SK-N-SH (cell line): ENCODE measurements around the gene CLEC12A. TPM values are rescaled to one million over a fixed set of nuclear protein-coding genes. Genes with fewer than 3 reads are reported as not detected.
A peak's percentile ranks its signal among the peaks of the same experiment; 100 is the strongest.

ENCODE experiments used
- CTCF ChIA-PET: fragments of 300-600, 350-600 bp; formaldehyde crosslinking; extraction: SDS; loops from one replicate; lab custom pipeline; 2021; lab: Yijun Ruan, JAX
- POLR2A ChIA-PET: fragments of 350-600 bp; sonication (Branson Sonifier 250); formaldehyde crosslinking; extraction: SDS; loops from one replicate; lab custom pipeline; 2020; ENCODE audit warnings: antibody characterized with exemption, inconsistent platforms; lab: Yijun Ruan, JAX
- DNase-seq: peaks from one replicate; pipeline ENCODE4 v3.0.0; 2012
- H2AFZ ChIP-seq: fragments of 200-600 bp; sonication (generic); 2 replicates; pipeline ENCODE4 v1.8.1; 2016; ENCODE audit warnings: antibody characterized with exemption, mild to moderate bottlenecking, low read depth
- H3F3A ChIP-seq: fragments of 200-600 bp; sonication (generic); replicated peaks from 2 replicates; pipeline ENCODE3; 2016; ENCODE audit warnings: antibody characterized with exemption, mild to moderate bottlenecking; ENCODE audit not compliant: insufficient read depth
- H3K27ac ChIP-seq, 2 experiments: fragments of 200-500 bp in 1 of 2; fragments of 200-600 bp in 1 of 2; sonication (Bioruptor generic) in 1 of 2; sonication (generic), shearing (Covaris generic) in 1 of 2; 2 replicates each; pipeline versions ENCODE4 v1.5.1 to v1.6.1; 2014 to 2016; ENCODE audit warnings: low read depth in 2 of 2, inconsistent platforms in 1 of 2, low read length in 1 of 2, mild to moderate bottlenecking in 1 of 2, mixed read lengths in 1 of 2
- H3K27me3 ChIP-seq: fragments of 200-600 bp; sonication (generic), shearing (Covaris generic); 2 replicates; pipeline ENCODE4 v1.6.1; 2016; ENCODE audit warnings: mixed run types; ENCODE audit not compliant: insufficient read depth
- H3K36me3 ChIP-seq, 2 experiments: fragments of 200-500 bp in 1 of 2; fragments of 200-600 bp in 1 of 2; sonication (Bioruptor generic) in 1 of 2; sonication (generic) in 1 of 2; replicated peaks in 1 of 2; 2 replicates each; pipeline versions ENCODE3 to v1.5.1; 2014 to 2016; ENCODE audit warnings: low read length in 1 of 2, mild to moderate bottlenecking in 1 of 2; ENCODE audit not compliant: insufficient read depth in 2 of 2, control insufficient read depth in 1 of 2
- H3K4me1 ChIP-seq, 2 experiments: fragments of 200-500 bp in 1 of 2; fragments of 200-600 bp in 1 of 2; sonication (Bioruptor generic) in 1 of 2; sonication (generic), shearing (Covaris generic) in 1 of 2; 2 replicates each; pipeline versions ENCODE4 v1.5.1 to v1.6.1; 2014 to 2016; ENCODE audit warnings: low read depth in 1 of 2, low read length in 1 of 2, mixed run types in 1 of 2; ENCODE audit not compliant: insufficient read depth in 2 of 2, control insufficient read depth in 1 of 2
- H3K4me2 ChIP-seq: fragments of 200-600 bp; sonication (generic), shearing (Covaris generic); 2 replicates; pipeline ENCODE4 v1.6.1; 2017; ENCODE audit warnings: mixed run types
- H3K4me3 ChIP-seq, 2 experiments: fragments of 200-500 bp in 1 of 2; fragments of 200-600 bp in 1 of 2; sonication (Bioruptor generic) in 1 of 2; sonication (generic), shearing (Covaris generic) in 1 of 2; 2 replicates each; pipeline versions ENCODE4 v1.5.1 to v1.8.1; 2014 to 2016; ENCODE audit warnings: low read depth in 2 of 2, inconsistent platforms in 1 of 2, low read length in 1 of 2, mild to moderate bottlenecking in 1 of 2, mixed read lengths in 1 of 2, moderate library complexity in 1 of 2
- H3K79me2 ChIP-seq: fragments of 200-600 bp; sonication (generic); 2 replicates; pipeline ENCODE4 v1.8.1; 2017; ENCODE audit warnings: mild to moderate bottlenecking; ENCODE audit not compliant: insufficient read depth
- H3K9ac ChIP-seq: fragments of 200-600 bp; sonication (generic); 2 replicates; pipeline ENCODE4 v1.6.1; 2017; ENCODE audit warnings: mixed run types
- H3K9me2 ChIP-seq: fragments of 200-600 bp; sonication (generic); 2 replicates; pipeline ENCODE4 v1.6.1; 2017; ENCODE audit warnings: mixed run types
- H3K9me3 ChIP-seq: fragments of 200-600 bp; sonication (generic); 2 replicates; pipeline ENCODE4 v1.6.1; 2017; ENCODE audit warnings: mixed run types, mild to moderate bottlenecking, moderate library complexity
- H4K20me1 ChIP-seq: fragments of 200-600 bp; sonication (generic); 2 replicates; pipeline ENCODE4 v1.6.1; 2017; ENCODE audit warnings: mild to moderate bottlenecking, mixed run types; ENCODE audit not compliant: insufficient read depth
- EP300 ChIP-seq, 2 experiments: IDR thresholded peaks; 2 replicates each; pipeline versions ENCODE4 v1.4.0 to v1.6.1; 2012; ENCODE audit warnings: borderline replicate concordance in 1 of 2, low read depth in 1 of 2, low read length in 1 of 2
- EZH2phosphoT487 ChIP-seq: fragments of 200-600 bp; sonication (generic); IDR thresholded peaks from 2 replicates; pipeline ENCODE4 v1.6.1; 2017; ENCODE audit warnings: low read depth, mixed run types, mild to moderate bottlenecking, antibody characterized with exemption, moderate library complexity, borderline replicate concordance
- FOSL2 ChIP-seq: IDR thresholded peaks from 2 replicates; pipeline ENCODE4 v1.4.0; 2012; ENCODE audit warnings: low read depth, mild to moderate bottlenecking, moderate library complexity, borderline replicate concordance
- FOXJ3 ChIP-seq: sonication (generic); formaldehyde crosslinking; IDR thresholded peaks from 2 replicates; pipeline ENCODE4 v1.5.1; 2020; ENCODE audit warnings: mild to moderate bottlenecking, missing genetic modification reagents
- FOXM1 ChIP-seq: IDR thresholded peaks from 2 replicates; pipeline ENCODE4 v1.4.0; 2012; ENCODE audit warnings: low read depth, mild to moderate bottlenecking
- GABPA ChIP-seq: IDR thresholded peaks from 2 replicates; pipeline ENCODE4 v1.4.0; 2012; ENCODE audit warnings: low read depth, mild to moderate bottlenecking
- MEF2A ChIP-seq: IDR thresholded peaks from 2 replicates; pipeline ENCODE4 v1.4.0; 2012; ENCODE audit warnings: low read depth, borderline replicate concordance
- NFIC ChIP-seq: IDR thresholded peaks from 2 replicates; pipeline ENCODE4 v1.4.0; 2012; ENCODE audit warnings: borderline replicate concordance
- POLR2AphosphoS5 ChIP-seq: IDR thresholded peaks from 2 replicates; pipeline ENCODE4 v1.6.1; 2012; ENCODE audit warnings: low read depth, low read length
- RAD21 ChIP-seq: IDR thresholded peaks from 2 replicates; pipeline ENCODE4 v1.6.1; 2012; ENCODE audit warnings: mild to moderate bottlenecking, low read length
- RCOR1 ChIP-seq: fragments of 150-350 bp; IDR thresholded peaks from 2 replicates; pipeline ENCODE4 v1.6.1; 2017; ENCODE audit warnings: antibody characterized with exemption, low read length
- RFX5 ChIP-seq: IDR thresholded peaks from 2 replicates; pipeline ENCODE4 v1.6.1; 2012; ENCODE audit warnings: mild to moderate bottlenecking, improper control_type of control experiment, low read length
- RXRA ChIP-seq: IDR thresholded peaks from 2 replicates; pipeline ENCODE4 v1.4.0; 2012; ENCODE audit warnings: low read depth, mild to moderate bottlenecking, borderline replicate concordance
- SIN3A ChIP-seq: IDR thresholded peaks from 2 replicates; pipeline ENCODE4 v1.6.1; 2012; ENCODE audit warnings: low read depth, mild to moderate bottlenecking, low read length, moderate library complexity, borderline replicate concordance
- SMC3 ChIP-seq: IDR thresholded peaks from 2 replicates; pipeline ENCODE4 v1.6.1; 2012; ENCODE audit warnings: low read depth, low read length, improper control_type of control experiment
- TEAD4 ChIP-seq: IDR thresholded peaks from 2 replicates; pipeline ENCODE4 v1.4.0; 2012; ENCODE audit warnings: mild to moderate bottlenecking, borderline replicate concordance; ENCODE audit not compliant: insufficient read depth
- WGBS: methylation state at CpG from one replicate; pipeline ENCODE4 v1.1.6; 2017; ENCODE audit warnings: low lambda C conversion rate; 5-methylcytosine and 5-hydroxymethylcytosine counted together
- polyA plus RNA-seq, 3 experiments: library from polyadenylated mRNA; depleted of rRNA; stranded (reverse); fragments of >200 nt; gene quantifications; 2 replicates each; pipeline ENCODE4 v1.2.3, GENCODE V29; 2012

Gene CLEC12A
- polyA plus RNA-seq, 1 of the 3 experiments (the other 2 are of a cell fraction): not detected

DNA sequence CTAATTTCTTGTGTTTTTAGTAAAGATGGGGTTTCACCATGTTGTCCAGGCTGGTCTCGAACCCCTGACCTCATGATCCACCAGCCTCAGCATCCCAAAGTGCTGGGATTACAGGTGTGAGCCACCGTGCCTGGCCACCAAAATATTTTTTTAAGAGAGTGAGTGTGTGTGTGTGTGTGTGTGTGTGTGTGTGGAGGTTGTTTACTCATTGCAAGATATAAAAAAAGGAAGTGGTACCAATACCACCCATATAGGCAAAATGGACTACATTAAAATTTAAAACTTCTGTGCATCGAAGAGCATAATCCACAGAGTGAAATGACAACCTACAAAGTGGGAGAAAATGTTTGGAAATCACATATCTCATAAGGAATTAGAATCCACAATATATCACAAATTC lies 23.5 kb upstream of the CLEC12A start:
- CTCF ChIA-PET: no interaction called here
- no peaks in the 10 kb centered on the region for H4K20me1 ChIP-seq
- no peak overlapping the region for H3K27ac ChIP-seq
- no peak overlapping the region for H3K9ac ChIP-seq
- H3K4me2 ChIP-seq: no peak overlapping the region
- POLR2A ChIA-PET: no interaction called here
- no peak for TF ChIP-seq SIN3A
- no peak for TF ChIP-seq EZH2phosphoT487
- TF ChIP-seq POLR2AphosphoS5: no peak
- TF ChIP-seq FOSL2: no peak
- TF ChIP-seq RFX5: no peak
- no peak for TF ChIP-seq RCOR1
- no peaks in the 10 kb centered on the region for H3K36me3 ChIP-seq
- 3% methylated on average over 3 of the region's 3 CpGs for WGBS
- H3F3A ChIP-seq: no peaks in the 10 kb centered on the region
- no peaks in the 10 kb centered on the region for H3K4me1 ChIP-seq
- no peak overlapping the region for H2AFZ ChIP-seq
- no peak overlapping the region for H3K4me3 ChIP-seq
- H3K9me3 ChIP-seq: no peaks in the 10 kb centered on the region
- H3K79me2 ChIP-seq: no peaks in the 10 kb centered on the region
- H3K9me2 ChIP-seq: no peaks in the 10 kb centered on the region
- no peak for DNase-seq
- H3K27me3 ChIP-seq: peaks cover 7% of the 10 kb centered on the region; the same call in 1 of the 2 replicates

DNA sequence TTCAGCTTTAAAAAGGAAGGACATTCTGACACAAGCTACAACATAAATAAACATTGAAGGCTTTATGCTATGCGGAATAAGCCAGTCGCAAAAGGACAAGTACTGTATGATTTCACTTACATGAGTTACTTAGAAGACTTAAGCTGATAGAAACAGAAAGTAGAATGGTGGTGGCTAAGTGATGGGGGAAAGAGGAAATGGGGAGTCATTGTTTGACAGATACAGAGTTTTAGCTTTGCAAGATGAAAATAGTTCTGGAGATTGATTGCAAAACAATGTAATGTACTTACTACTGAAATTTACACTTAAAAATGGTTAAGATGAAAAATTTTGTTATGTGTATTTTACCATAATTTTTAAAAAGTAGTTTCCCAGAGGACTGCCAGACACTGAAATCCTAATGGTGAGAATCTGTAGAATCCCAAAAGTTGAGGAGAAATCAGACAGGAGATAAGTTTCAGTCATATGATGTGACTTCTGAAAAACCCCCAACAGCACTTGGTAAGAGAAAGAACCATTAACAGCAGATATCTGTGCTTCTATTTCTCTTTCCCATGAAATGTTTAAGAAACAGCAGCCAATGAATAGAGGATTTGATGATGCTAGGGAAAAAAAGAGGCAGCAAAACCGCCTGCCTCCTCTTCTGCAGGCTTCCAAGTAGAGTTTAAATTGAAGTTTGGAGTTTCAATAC lies 22.5 kb upstream of the CLEC12A start:
- H3K4me2 ChIP-seq: no peak overlapping the region
- no peaks in the 10 kb centered on the region for H3K79me2 ChIP-seq
- ChIA-PET CTCF (interaction anchor here (1.1 kb wide), 1 partner anchor 8 kb away, joined by 3 read pairs; no protein-coding TSS in a partner anchor), POLR2A (no interaction called here)
- H3K9me3 ChIP-seq: no peaks in the 10 kb centered on the region
- no peaks in the 10 kb centered on the region for H4K20me1 ChIP-seq
- no peak overlapping the region for H3K27ac ChIP-seq
- no peak for DNase-seq
- H3K4me1 ChIP-seq: no peaks in the 10 kb centered on the region
- no peaks in the 10 kb centered on the region for H3K36me3 ChIP-seq
- no peak overlapping the region for H3K9ac ChIP-seq
- TF ChIP-seq SMC3: no peak
- no peak for TF ChIP-seq RFX5
- no peak for TF ChIP-seq NFIC
- no peak for TF ChIP-seq TEAD4
- TF ChIP-seq RCOR1: no peak
- no peak for TF ChIP-seq FOXJ3 (CRISPR knock-in tag)
- TF ChIP-seq FOXM1: no peak
- no peak for TF ChIP-seq MEF2A
- TF ChIP-seq GABPA: no peak
- TF ChIP-seq EP300 (IDR thresholded peaks at IDR 0.05; ENCODE audit: borderline replicate concordance in 1 of 2, low read depth in 1 of 2, low read length in 1 of 2): no peak
- TF ChIP-seq EZH2phosphoT487: no peak
- TF ChIP-seq RAD21: no peak
- TF ChIP-seq FOSL2: no peak
- TF ChIP-seq RXRA: no peak
- H2AFZ ChIP-seq: 0 out of 2 replicates have a peak overlapping the region, but pooled peaks have one; percentile 6
- no peak overlapping the region for H3K4me3 ChIP-seq
- 43% methylated on average over 3 of the region's 3 CpGs for WGBS
- H3K27me3 ChIP-seq: no peaks in the 10 kb centered on the region; the same call in 1 of the 2 replicates
- H3F3A ChIP-seq: no peaks in the 10 kb centered on the region
- H3K9me2 ChIP-seq: no peaks in the 10 kb centered on the region
